Measurements from ENCODE around the gene CENPP. TPM values are rescaled to one million over a fixed set of nuclear protein-coding genes. Genes with fewer than 3 reads are reported as not detected.
"Not testable (repeated sequence)": the region's sequence is repeated elsewhere in the genome, so short reads cannot be mapped to it uniquely, and the experiment has no call there.

Gene CENPP
- total RNA-seq, 1 experiment from 2014 or later: 19.6 TPM

DNA sequence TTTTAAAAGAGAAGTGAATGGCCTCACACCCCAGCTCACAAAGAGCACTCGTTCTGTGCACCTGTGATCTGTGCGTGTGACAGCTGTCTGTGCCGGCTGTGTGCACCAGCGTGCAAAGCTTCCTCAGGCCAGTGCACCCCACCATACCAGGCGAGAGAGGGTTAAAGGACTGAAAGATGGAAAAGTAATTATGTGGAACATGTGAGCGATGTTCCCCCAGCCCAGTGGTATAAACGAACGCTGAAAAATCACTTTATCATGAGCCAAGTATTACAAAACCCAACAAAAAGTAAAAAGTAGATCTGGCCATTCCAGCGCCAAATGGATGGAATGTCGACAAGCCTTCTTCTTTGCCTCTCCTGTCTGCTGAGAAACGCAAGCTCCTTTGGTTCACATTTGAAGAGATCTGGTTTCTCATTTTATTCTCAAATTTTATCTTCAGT, 290.5 kb downstream of the CENPP start:
- in situ Hi-C loops (cut with HindIII; ENCODE audit: low sequenced_read_pairs): no loop called here
- no peak for DNase-seq (ENCODE audit: low spot score)

- in situ Hi-C loops (cut with HindIII; ENCODE audit: low sequenced_read_pairs): no loop called here
- DNase-seq (ENCODE audit: low spot score): no peak
Measured at GRCh38 chr9:92616655-92617111, 290.9 kb downstream of the CENPP start.

DNA sequence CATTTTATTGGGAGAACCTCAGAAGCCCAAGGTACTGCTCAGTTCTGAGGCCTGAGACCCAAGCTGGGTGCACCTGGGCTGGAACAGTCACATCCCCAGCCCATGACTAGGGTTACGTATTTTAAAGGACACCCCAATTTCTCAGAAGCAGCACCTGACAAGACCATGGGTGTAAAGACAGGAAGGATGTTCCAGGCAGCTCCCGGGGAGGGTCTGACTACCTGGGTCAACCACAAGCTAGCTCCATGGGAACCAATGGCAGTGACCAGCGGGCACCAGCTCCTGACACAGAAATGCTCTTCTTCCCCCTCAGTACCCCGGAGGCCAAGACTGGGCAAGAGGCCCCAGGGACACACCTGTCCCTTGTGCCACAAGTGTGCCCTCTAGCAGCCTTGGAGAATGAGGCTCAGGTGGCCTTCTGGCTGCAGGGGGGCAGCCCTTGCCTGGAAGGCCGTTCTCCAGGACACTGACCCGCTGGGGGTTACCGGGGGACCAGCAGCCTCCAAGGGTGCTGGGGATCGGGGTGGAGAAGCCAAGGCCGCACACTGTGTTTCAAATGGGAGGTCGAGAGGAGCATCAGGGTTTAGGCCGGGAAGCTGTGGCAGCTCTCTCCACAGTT, 291.6 kb downstream of the CENPP start:
- no peak for DNase-seq (ENCODE audit: low spot score)
- in situ Hi-C loops (cut with HindIII; ENCODE audit: low sequenced_read_pairs): no loop called here

DNA sequence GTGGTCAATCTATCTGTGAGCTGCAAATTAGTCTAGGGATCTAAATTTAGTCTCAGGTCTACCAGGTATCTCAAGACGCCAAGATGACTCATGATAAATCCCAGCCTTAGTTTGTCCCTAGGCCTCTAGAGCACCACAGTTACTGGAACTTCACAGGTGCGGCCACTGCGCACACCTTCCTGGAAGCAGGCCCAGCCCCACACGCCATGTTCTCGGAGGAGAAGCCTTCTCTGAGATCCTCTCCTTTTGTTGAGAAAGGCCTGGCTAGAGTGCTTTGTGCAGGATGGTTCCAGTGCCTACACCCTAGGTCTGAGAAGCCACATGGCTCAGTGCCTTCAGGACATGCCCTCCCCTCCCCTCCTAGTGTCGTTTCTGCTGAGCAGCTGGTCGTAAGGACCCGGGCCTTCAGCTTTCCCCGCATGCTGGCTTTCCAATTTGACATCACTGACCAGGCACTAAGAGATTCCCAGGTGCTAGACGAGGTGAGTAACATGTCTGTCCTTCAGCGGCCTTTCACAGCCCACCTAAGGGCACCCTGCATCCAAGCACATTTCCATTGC, 292.3 kb downstream of the CENPP start:
- no peak for DNase-seq (ENCODE audit: low spot score)
- in situ Hi-C loops (cut with HindIII; ENCODE audit: low sequenced_read_pairs): no loop called here

- in situ Hi-C loops (cut with HindIII; ENCODE audit: low sequenced_read_pairs): no loop called here
- no peak for DNase-seq (ENCODE audit: low spot score)
Measured at GRCh38 chr9:92618633-92619225, 293.0 kb downstream of the CENPP start.

- DNase-seq (ENCODE audit: low spot score): no peak
- in situ Hi-C loops (cut with HindIII; ENCODE audit: low sequenced_read_pairs): no loop called here
Measured at GRCh38 chr9:92619601-92620300, 294.0 kb downstream of the CENPP start.

DNA sequence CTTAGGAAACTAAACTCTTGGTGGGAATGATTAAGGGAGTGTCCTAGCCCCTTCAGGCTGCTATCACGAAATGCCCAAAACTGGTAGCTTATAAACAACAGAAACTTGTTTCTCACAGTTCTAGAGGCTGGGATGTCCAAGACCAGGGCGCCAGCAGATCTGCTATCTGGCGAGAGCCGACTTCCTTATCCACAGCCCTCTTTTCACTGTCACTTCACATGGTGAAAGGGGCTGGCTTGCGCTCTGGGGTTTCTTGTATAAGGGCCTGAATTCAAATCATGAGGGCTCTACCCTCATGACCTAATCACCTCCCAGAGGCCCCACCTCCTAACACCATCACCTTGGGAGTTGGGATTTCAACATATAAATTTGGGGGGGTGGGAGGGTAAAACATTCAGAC, 295.1 kb downstream of the CENPP start:
- no peak for DNase-seq (ENCODE audit: low spot score)
- in situ Hi-C loops (cut with HindIII; ENCODE audit: low sequenced_read_pairs): no loop called here

DNA sequence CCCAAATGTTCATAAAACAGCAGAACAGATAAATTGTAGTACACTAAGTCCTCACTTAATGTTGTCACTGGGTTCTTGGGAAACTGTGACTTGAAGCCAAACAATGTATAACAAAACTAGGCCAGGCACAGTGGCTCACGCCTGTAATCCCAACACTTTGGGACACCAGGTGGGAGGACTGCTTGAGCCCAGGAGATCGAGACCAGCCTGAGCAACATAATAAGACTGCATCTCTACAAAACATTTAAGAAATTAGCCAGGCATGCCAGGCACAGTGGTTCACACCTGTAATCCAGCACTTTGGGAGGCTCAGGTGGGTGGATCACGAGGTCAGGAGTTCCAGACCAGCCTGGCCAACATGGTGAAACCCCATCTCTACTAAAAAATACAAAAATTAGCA, 298.2 kb downstream of the CENPP start:
- DNase-seq (ENCODE audit: low spot score); in situ Hi-C loops (cut with HindIII; ENCODE audit: low sequenced_read_pairs): not testable (repeated sequence)

DNA sequence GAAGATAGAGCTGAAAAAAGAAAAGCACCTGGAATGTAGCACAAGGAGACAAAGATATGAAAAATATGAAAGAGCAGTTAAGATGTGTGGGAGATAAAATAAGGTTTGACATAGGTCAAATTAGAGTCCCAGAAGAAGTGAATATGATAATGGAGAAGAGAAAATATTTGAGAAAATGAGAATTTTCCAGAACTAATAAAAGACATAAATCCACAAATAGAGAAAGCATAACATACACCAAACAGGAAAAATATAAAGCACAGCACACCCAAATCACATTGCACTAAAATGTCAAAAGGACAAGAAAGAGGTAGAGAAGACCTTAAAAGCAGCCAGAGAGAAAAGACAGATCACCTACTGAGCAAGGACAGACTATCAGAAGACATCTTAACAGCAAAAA, 300.7 kb downstream of the CENPP start:
- in situ Hi-C loops (cut with HindIII; ENCODE audit: low sequenced_read_pairs): no loop called here
- DNase-seq (ENCODE audit: low spot score): no peak

GRCh38 chr9:92627651-92628050, 301.9 kb downstream of the CENPP start:
- no peak for DNase-seq (ENCODE audit: low spot score)
- in situ Hi-C loops (cut with HindIII; ENCODE audit: low sequenced_read_pairs): no loop called here

- no peak for DNase-seq (ENCODE audit: low spot score)
- in situ Hi-C loops (cut with HindIII; ENCODE audit: low sequenced_read_pairs): no loop called here
Measured at GRCh38 chr9:92631452-92632343, 305.9 kb downstream of the CENPP start.

- DNase-seq (ENCODE audit: low spot score): no peak
- in situ Hi-C loops (cut with HindIII; ENCODE audit: low sequenced_read_pairs): no loop called here
Measured at GRCh38 chr9:92632641-92633040, 306.9 kb downstream of the CENPP start.

GRCh38 chr9:92633614-92634278, 308.0 kb downstream of the CENPP start:
- DNase-seq (ENCODE audit: low spot score): no peak
- in situ Hi-C loops (cut with HindIII; ENCODE audit: low sequenced_read_pairs): no loop called here

GRCh38 chr9:92634712-92635605, 309.2 kb downstream of the CENPP start:
- in situ Hi-C loops (cut with HindIII; ENCODE audit: low sequenced_read_pairs): no loop called here

GRCh38 chr9:92635760-92636159, 310.0 kb downstream of the CENPP start:
- no peak for DNase-seq (ENCODE audit: low spot score)
- in situ Hi-C loops (cut with HindIII; ENCODE audit: low sequenced_read_pairs): no loop called here

More at GRCh38 chr9:92634712-92635605, 309.2 kb downstream of the CENPP start:
- DNase-seq (ENCODE audit: low spot score): peak; percentile 61

DNA sequence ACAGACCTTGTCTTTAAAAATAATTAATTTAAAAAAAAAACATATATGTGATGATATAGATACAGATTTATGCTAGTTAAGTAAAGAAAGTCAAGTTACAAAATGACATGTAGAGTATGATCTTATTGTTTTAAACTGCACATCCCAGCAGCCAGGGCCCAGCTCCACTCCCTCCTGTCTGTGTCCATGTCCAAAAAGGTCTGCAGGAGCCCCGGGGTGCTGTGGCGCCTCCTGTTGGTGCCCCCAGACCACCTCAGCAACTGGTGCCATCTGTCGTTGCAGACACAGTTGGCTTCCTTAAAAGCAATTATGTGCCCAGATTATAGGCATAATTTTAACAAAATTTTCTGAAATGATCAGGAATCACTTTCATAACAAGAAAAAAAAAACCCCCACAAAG, 310.9 kb downstream of the CENPP start:
- in situ Hi-C loops (cut with HindIII; ENCODE audit: low sequenced_read_pairs): no loop called here
- no peak for DNase-seq (ENCODE audit: low spot score)

- in situ Hi-C loops (cut with HindIII; ENCODE audit: low sequenced_read_pairs): no loop called here
- DNase-seq (ENCODE audit: low spot score): no peak
Measured at GRCh38 chr9:92637326-92637725, 311.6 kb downstream of the CENPP start.
